Thyroid gland (tissue), 4 donors: ENCODE measurements around the gene PCP4L1. TPM values are rescaled to one million over a fixed set of nuclear protein-coding genes. Genes with fewer than 3 reads are reported as not detected.

Experiments used
- DNase-seq, 2 donors: peaks; one replicate each; pipeline ENCODE4 v3.0.0-alpha.2; 2019
- H3K27ac ChIP-seq, 3 donors: fragments of 200-600 bp; sonication (generic); 1 replicate in 2 of 3; 2 replicates in 1 of 3; pipeline ENCODE4 v1.5.1; 2016 to 2019; ENCODE audit warnings: mild to moderate bottlenecking in 1 of 3, moderate library complexity in 1 of 3
- H3K27me3 ChIP-seq: fragments of 200-600 bp; sonication (generic); one replicate; pipeline ENCODE4 v1.5.1; 2019
- H3K36me3 ChIP-seq, 2 donors: fragments of 200-600 bp; sonication (generic); one replicate each; pipeline ENCODE4 v1.5.1; 2016 to 2019
- H3K4me1 ChIP-seq, 2 donors: fragments of 200-600 bp; sonication (generic); one replicate each; pipeline ENCODE4 v1.5.1; 2017 to 2019
- H3K4me3 ChIP-seq, 3 donors: fragments of 200-600 bp; sonication (generic); replicated peaks in 1 of 3; 1 replicate in 2 of 3; 2 replicates in 1 of 3; pipeline ENCODE4 v1.5.1; 2016; ENCODE audit warnings: mild to moderate bottlenecking in 1 of 3
- H3K9me3 ChIP-seq: fragments of 200-600 bp; sonication (generic); one replicate; pipeline ENCODE4 v1.5.1; 2017
- CTCF ChIP-seq, 6 experiments: fragments of 200-600 bp in 3 of 6; fragments of 450-650 bp in 3 of 6; sonication (generic) in 3 of 6; IDR thresholded peaks; one replicate each; pipeline ENCODE4 v1.5.1; 2016 to 2019; ENCODE audit warnings: antibody characterized with exemption in 6 of 6, mild to moderate bottlenecking in 2 of 6, inconsistent platforms in 1 of 6, moderate library complexity in 1 of 6
- POLR2A ChIP-seq, 2 donors: fragments of 450-650 bp; IDR thresholded peaks; one replicate each; pipeline ENCODE4 v1.6.1; 2017; ENCODE audit warnings: antibody characterized with exemption in 2 of 2, mild to moderate bottlenecking in 2 of 2, moderate library complexity in 1 of 2
- WGBS, 2 donors: methylation state at CpG; one replicate each; pipeline ENCODE4 v1.1.5; 2017; 5-methylcytosine and 5-hydroxymethylcytosine counted together
- intact Hi-C: fragments of 100-400 bp; cut with DNase I; formaldehyde crosslinking; loops from one replicate; pipeline ENCODE4 v1.15.1; 2023
- total RNA-seq, 4 donors: library from RNA; depleted of rRNA; stranded (reverse); fragments of >200 nt; gene quantifications; one replicate each; pipeline ENCODE4 v1.2.3, GENCODE V29; 2016

PCP4L1 gene
- total RNA-seq, 4 donors from 2014 or later: 0.39 to 0.83 (median 0.61) TPM

- no peaks in the 10 kb centered on the region for H3K9me3 ChIP-seq
- H3K27me3 ChIP-seq: no peaks in the 10 kb centered on the region
- no peak overlapping the region for H3K4me3 ChIP-seq
- 93 to 95% methylated on average over 6 of the region's 6 CpGs for WGBS, 2 donors
- H3K27ac ChIP-seq: no peak overlapping the region
- TF ChIP-seq CTCF (IDR thresholded peaks at IDR 0.05) (no peak), POLR2A (IDR thresholded peaks at IDR 0.05) (no peak)
- no peaks in the 10 kb centered on the region for H3K36me3 ChIP-seq
- H3K4me1 ChIP-seq: no peaks in the 10 kb centered on the region
- no peak for DNase-seq
- intact Hi-C loops: no loop called here
These were observed 39.6 kb downstream of the PCP4L1 start for GRCh38 chr1:161298116-161298515.

- H3K36me3 ChIP-seq: no peaks in the 10 kb centered on the region
- no peaks in the 10 kb centered on the region for H3K27me3 ChIP-seq
- no peak for DNase-seq
- no peak for TF ChIP-seq POLR2A (IDR thresholded peaks at IDR 0.05)
- no peak for TF ChIP-seq CTCF (IDR thresholded peaks at IDR 0.05)
- intact Hi-C loops: no loop called here
- no peak overlapping the region for H3K27ac ChIP-seq
- no peaks in the 10 kb centered on the region for H3K9me3 ChIP-seq
- peaks cover 3% of the 10 kb centered on the region in 2 donors for H3K4me1 ChIP-seq
- 77 to 82% methylated on average over 9 of the region's 9 CpGs for WGBS, 2 donors
- no peak overlapping the region for H3K4me3 ChIP-seq
These were observed 40.8 kb downstream of the PCP4L1 start for GRCh38 chr1:161299347-161299746.

GRCh38 chr1:161300478-161300877 lies 41.9 kb downstream of the PCP4L1 start:
- intact Hi-C loops: no loop called here
- Histone ChIP-seq H3K4me1 (peaks cover 14 to 15% of the 10 kb centered on the region in 2 donors), H3K27ac (no peak overlapping the region), H3K36me3 (no peaks in the 10 kb centered on the region), H3K27me3 (no peaks in the 10 kb centered on the region), H3K4me3 (no peak overlapping the region), H3K9me3 (no peaks in the 10 kb centered on the region)
- TF ChIP-seq POLR2A (IDR thresholded peaks at IDR 0.05): no peak
- no peak for TF ChIP-seq CTCF (IDR thresholded peaks at IDR 0.05)
- DNase-seq: no peak
- 91% methylated on average over 4 of the region's 4 CpGs for WGBS, 2 donors

- intact Hi-C loops: loop anchor here (5.0 kb wide), 1 partner anchor 78 kb away; the partner anchor contains the start of gene TOMM40L
- Histone ChIP-seq H3K27me3 (no peaks in the 10 kb centered on the region), H3K4me3 (peak overlapping the region; percentile 45 to 73 (median 73)), H3K4me1 (peaks cover 15 to 20% of the 10 kb centered on the region in 2 donors), H3K36me3 (no peaks in the 10 kb centered on the region), H3K9me3 (no peaks in the 10 kb centered on the region), H3K27ac (peak overlapping the region in 2 of 3 donors; percentile 73 to 81)
- WGBS, 2 donors: 9 to 12% methylated on average over 16 to 17 of the region's 17 CpGs
- DNase-seq: peak; percentile 11 to 14
- TF ChIP-seq POLR2A (IDR thresholded peaks at IDR 0.05) (no peak), CTCF (IDR thresholded peaks at IDR 0.05) (no peak)
These were observed 46.7 kb downstream of the PCP4L1 start for GRCh38 chr1:161304927-161305866.
